Measurements from ENCODE around the gene DCDC2B.
A peak's percentile ranks its signal among the peaks of the same experiment; 100 is the strongest.

Gene DCDC2B

GRCh38 chr1:32201011-32201855 is 7.7 kb upstream of the DCDC2B start:
- H4K8ac ChIP-seq (ENCODE audit: low read depth, low read length) = no peak overlapping the region
- H2BK15ac ChIP-seq (replicated peaks; ENCODE audit: low read depth) = no peak overlapping the region
- H3K79me2 ChIP-seq (ENCODE audit: control insufficient read depth, insufficient read depth, low read length) = no peaks in the 10 kb centered on the region
- peaks cover 9% of the 10 kb centered on the region for H3K4me1 ChIP-seq (ENCODE audit: control insufficient read depth, low read depth, low read length)
- peak overlapping the region; percentile 13 for H3K4me3 ChIP-seq (ENCODE audit: low read length)
- no peak overlapping the region for H2BK120ac ChIP-seq (ENCODE audit: low read depth, low read length)
- H3K4ac ChIP-seq (ENCODE audit: low read depth, low read length) = no peak overlapping the region
- peak overlapping the region; percentile 11 for H3K18ac ChIP-seq (ENCODE audit: low read length)
- H3K23ac ChIP-seq (ENCODE audit: low read length) = peak overlapping the region; percentile 89
- peak overlapping the region; percentile 88 for H3K56ac ChIP-seq (ENCODE audit: low read length)
- H3K27me3 ChIP-seq (ENCODE audit: insufficient read depth, low read length, poor library complexity) = no peaks in the 10 kb centered on the region
- no peak overlapping the region for H2BK5ac ChIP-seq (ENCODE audit: low read length)
- H2AK5ac ChIP-seq (ENCODE audit: low read length) = no peak overlapping the region
- no peak overlapping the region for H3K27ac ChIP-seq (ENCODE audit: low read depth, low read length)
- peaks cover 11% of the 10 kb centered on the region for H3K36me3 ChIP-seq (ENCODE audit: control insufficient read depth, insufficient read depth, low read length)
- H4K5ac ChIP-seq (ENCODE audit: low read length) = no peak overlapping the region
- H3K9ac ChIP-seq (ENCODE audit: low read length) = peak overlapping the region; percentile 76
- peak; percentile 79 for DNase-seq
- H3K4me2 ChIP-seq (ENCODE audit: low read length) = peak overlapping the region; percentile 96
- no CpG with 5 or more reads among the region's 26 CpGs for WGBS (ENCODE audit: extremely low coverage, insufficient coverage, low lambda C conversion rate)
- no peaks in the 10 kb centered on the region for H3K79me1 ChIP-seq (ENCODE audit: low read length)

- H4K8ac ChIP-seq (ENCODE audit: low read depth, low read length) = no peak overlapping the region
- H3K4ac ChIP-seq (ENCODE audit: low read depth, low read length) = no peak overlapping the region
- no CpG with 5 or more reads among the region's 26 CpGs for WGBS (ENCODE audit: extremely low coverage, insufficient coverage, low lambda C conversion rate)
Measured at GRCh38 chr1:32204943-32205361, 3.9 kb upstream of the DCDC2B start.

DNA sequence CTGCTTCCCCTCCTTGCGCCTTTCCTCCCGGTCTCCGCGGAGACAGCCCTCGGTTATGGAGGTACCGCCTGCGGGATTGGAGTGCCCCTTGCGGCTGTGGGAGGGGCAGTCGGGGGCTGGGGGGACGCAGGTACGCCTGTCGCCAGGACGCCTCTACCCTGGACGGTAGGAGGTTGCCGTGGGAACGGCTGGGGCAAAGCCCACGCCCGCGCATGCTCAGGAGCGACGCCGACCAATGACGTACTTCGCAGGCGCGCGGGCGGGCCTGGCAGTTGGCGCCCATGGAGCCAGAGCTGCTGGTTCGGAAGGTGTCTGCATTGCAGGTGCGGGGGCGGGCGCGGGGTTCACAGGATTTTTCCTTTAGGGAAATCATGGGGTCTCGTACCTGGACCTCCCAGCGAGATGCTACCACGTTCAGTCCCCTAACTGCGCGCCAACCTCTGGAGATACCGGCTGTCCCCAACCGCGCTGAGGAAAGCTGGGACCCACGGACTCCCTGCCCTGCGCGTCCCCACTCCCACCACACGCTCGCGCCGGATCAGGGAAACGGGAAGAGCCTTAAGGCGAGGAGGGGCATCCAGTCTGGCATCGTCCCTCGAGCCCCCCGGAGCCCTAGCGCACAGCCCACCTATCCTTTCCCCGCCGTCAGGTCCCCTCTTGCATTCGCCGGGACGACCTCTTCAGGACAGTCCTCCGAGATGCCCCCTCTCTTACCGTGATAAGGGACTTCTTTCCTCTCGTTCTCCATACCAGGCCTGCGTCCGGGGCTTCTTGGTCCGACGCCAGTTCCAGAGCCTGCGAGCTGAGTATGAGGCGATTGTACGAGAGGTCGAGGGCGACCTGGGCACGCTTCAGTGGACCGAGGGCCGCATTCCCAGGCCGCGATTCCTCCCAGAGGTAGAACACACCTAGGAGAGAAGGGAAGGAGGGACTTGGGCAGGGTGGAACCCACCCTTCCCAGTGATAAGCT is 3.2 kb upstream of the DCDC2B start, which contains the start of gene IQCC:
Gene IQCC (plus strand): TSS at position 271 of the 970 bp plus-strand sequence. CDS start 11 bp downstream, at position 282.
- DNase-seq = peak; percentile 96
- Histone ChIP-seq H2BK120ac (ENCODE audit: low read depth, low read length) (no peak within 1 kb of the TSS), H3K27me3 (ENCODE audit: insufficient read depth, low read length, poor library complexity) (no peaks in the 10 kb centered on the region), H3K23ac (ENCODE audit: low read length) (peak within 1 kb of the TSS; percentile 95), H3K4me2 (ENCODE audit: low read length) (peak within 1 kb of the TSS; percentile 95), H3K27ac (ENCODE audit: low read depth, low read length) (no peak within 1 kb of the TSS), H4K5ac (ENCODE audit: low read length) (no peak within 1 kb of the TSS), H2BK5ac (ENCODE audit: low read length) (no peak within 1 kb of the TSS), H3K79me1 (ENCODE audit: low read length) (no peaks in the 10 kb centered on the region), H3K56ac (ENCODE audit: low read length) (peak within 1 kb of the TSS; percentile 97), H2AK5ac (ENCODE audit: low read length) (no peak within 1 kb of the TSS), H3K4ac (ENCODE audit: low read depth, low read length) (no peak within 1 kb of the TSS), H3K36me3 (ENCODE audit: control insufficient read depth, insufficient read depth, low read length) (no peaks in the 10 kb centered on the region), H3K18ac (ENCODE audit: low read length) (no peak within 1 kb of the TSS), H3K4me1 (ENCODE audit: control insufficient read depth, low read depth, low read length) (peaks cover 6% of the 10 kb centered on the region), H3K79me2 (ENCODE audit: control insufficient read depth, insufficient read depth, low read length) (no peaks in the 10 kb centered on the region), H4K8ac (ENCODE audit: low read depth, low read length) (no peak within 1 kb of the TSS), H3K4me3 (ENCODE audit: low read length) (peak within 1 kb of the TSS; percentile 83), H3K9ac (ENCODE audit: low read length) (peak within 1 kb of the TSS; percentile 94), H2BK15ac (replicated peaks; ENCODE audit: low read depth) (no peak within 1 kb of the TSS)
- WGBS (ENCODE audit: extremely low coverage, insufficient coverage, low lambda C conversion rate) = no CpG with 5 or more reads among the region's 77 CpGs

More at GRCh38 chr1:32204943-32205361, 3.9 kb upstream of the DCDC2B start:
- no peak overlapping the region for H3K23ac ChIP-seq (ENCODE audit: low read length)
- peak overlapping the region; percentile 58 for H3K4me2 ChIP-seq (ENCODE audit: low read length)
- peak overlapping the region; percentile 77 for H3K56ac ChIP-seq (ENCODE audit: low read length)
- peak overlapping the region; percentile 67 for H3K9ac ChIP-seq (ENCODE audit: low read length)
- H3K18ac ChIP-seq (ENCODE audit: low read length) = no peak overlapping the region
- no peak overlapping the region for H2AK5ac ChIP-seq (ENCODE audit: low read length)
- H3K79me1 ChIP-seq (ENCODE audit: low read length) = no peaks in the 10 kb centered on the region
- DNase-seq = peak; percentile 16
- no peaks in the 10 kb centered on the region for H3K27me3 ChIP-seq (ENCODE audit: insufficient read depth, low read length, poor library complexity)
- H2BK15ac ChIP-seq (replicated peaks; ENCODE audit: low read depth) = no peak overlapping the region
- no peaks in the 10 kb centered on the region for H3K36me3 ChIP-seq (ENCODE audit: control insufficient read depth, insufficient read depth, low read length)
- H2BK5ac ChIP-seq (ENCODE audit: low read length) = no peak overlapping the region
- H3K79me2 ChIP-seq (ENCODE audit: control insufficient read depth, insufficient read depth, low read length) = no peaks in the 10 kb centered on the region
- no peak overlapping the region for H3K27ac ChIP-seq (ENCODE audit: low read depth, low read length)
- H3K4me1 ChIP-seq (ENCODE audit: control insufficient read depth, low read depth, low read length) = peaks cover 8% of the 10 kb centered on the region
- no peak overlapping the region for H2BK120ac ChIP-seq (ENCODE audit: low read depth, low read length)
- no peak overlapping the region for H4K5ac ChIP-seq (ENCODE audit: low read length)
- H3K4me3 ChIP-seq (ENCODE audit: low read length) = no peak overlapping the region

DNA sequence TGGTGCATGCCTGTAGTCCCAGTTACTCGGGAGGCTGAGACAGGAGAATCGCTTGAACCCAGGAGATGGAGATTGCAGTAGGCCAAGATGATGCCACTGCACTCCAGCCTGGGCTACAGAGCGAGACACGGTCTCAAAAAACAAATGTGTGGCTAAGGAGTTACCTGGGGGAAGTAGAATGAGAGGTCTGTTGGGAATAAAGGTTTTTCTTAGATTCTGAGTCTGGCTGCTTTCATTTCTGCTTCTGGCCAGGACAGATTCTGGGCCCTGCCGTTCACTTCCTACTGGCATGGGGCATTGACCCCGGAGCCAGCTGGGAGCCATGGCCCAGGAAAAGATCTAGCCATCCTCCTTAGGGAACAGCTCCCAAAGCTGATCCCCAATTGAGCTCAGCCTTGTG is 420 bp upstream of the DCDC2B start:
- Histone ChIP-seq H3K27ac (ENCODE audit: low read depth, low read length) (no peak overlapping the region), H3K4me1 (ENCODE audit: control insufficient read depth, low read depth, low read length) (peaks cover 3% of the 10 kb centered on the region), H2AK5ac (ENCODE audit: low read length) (no peak overlapping the region), H4K8ac (ENCODE audit: low read depth, low read length) (no peak overlapping the region), H3K36me3 (ENCODE audit: control insufficient read depth, insufficient read depth, low read length) (no peaks in the 10 kb centered on the region), H2BK120ac (ENCODE audit: low read depth, low read length) (no peak overlapping the region), H3K79me1 (ENCODE audit: low read length) (no peaks in the 10 kb centered on the region), H3K9ac (ENCODE audit: low read length) (no peak overlapping the region), H3K23ac (ENCODE audit: low read length) (no peak overlapping the region), H3K18ac (ENCODE audit: low read length) (no peak overlapping the region), H3K4ac (ENCODE audit: low read depth, low read length) (no peak overlapping the region), H2BK5ac (ENCODE audit: low read length) (no peak overlapping the region), H4K5ac (ENCODE audit: low read length) (no peak overlapping the region), H3K56ac (ENCODE audit: low read length) (no peak overlapping the region), H2BK15ac (replicated peaks; ENCODE audit: low read depth) (no peak overlapping the region), H3K79me2 (ENCODE audit: control insufficient read depth, insufficient read depth, low read length) (no peaks in the 10 kb centered on the region), H3K27me3 (ENCODE audit: insufficient read depth, low read length, poor library complexity) (no peaks in the 10 kb centered on the region), H3K4me2 (ENCODE audit: low read length) (no peak overlapping the region), H3K4me3 (ENCODE audit: low read length) (no peak overlapping the region)
- no peak for DNase-seq
- no CpG with 5 or more reads among the region's 6 CpGs for WGBS (ENCODE audit: extremely low coverage, insufficient coverage, low lambda C conversion rate)

GRCh38 chr1:32215629-32216480 is 7.0 kb downstream of the DCDC2B start:
- Histone ChIP-seq H2AK5ac (ENCODE audit: low read length) (no peak overlapping the region), H3K4me2 (ENCODE audit: low read length) (no peak overlapping the region), H3K4me1 (ENCODE audit: control insufficient read depth, low read depth, low read length) (no peaks in the 10 kb centered on the region), H3K23ac (ENCODE audit: low read length) (no peak overlapping the region), H3K27ac (ENCODE audit: low read depth, low read length) (no peak overlapping the region), H3K79me1 (ENCODE audit: low read length) (no peaks in the 10 kb centered on the region), H3K36me3 (ENCODE audit: control insufficient read depth, insufficient read depth, low read length) (peaks cover 4% of the 10 kb centered on the region), H3K56ac (ENCODE audit: low read length) (no peak overlapping the region), H3K27me3 (ENCODE audit: insufficient read depth, low read length, poor library complexity) (no peaks in the 10 kb centered on the region), H4K8ac (ENCODE audit: low read depth, low read length) (no peak overlapping the region), H2BK15ac (replicated peaks; ENCODE audit: low read depth) (no peak overlapping the region), H3K4ac (ENCODE audit: low read depth, low read length) (no peak overlapping the region), H4K5ac (ENCODE audit: low read length) (no peak overlapping the region), H3K9ac (ENCODE audit: low read length) (no peak overlapping the region), H2BK5ac (ENCODE audit: low read length) (no peak overlapping the region), H3K79me2 (ENCODE audit: control insufficient read depth, insufficient read depth, low read length) (no peaks in the 10 kb centered on the region), H2BK120ac (ENCODE audit: low read depth, low read length) (no peak overlapping the region), H3K4me3 (ENCODE audit: low read length) (no peak overlapping the region), H3K18ac (ENCODE audit: low read length) (no peak overlapping the region)
- WGBS (ENCODE audit: extremely low coverage, insufficient coverage, low lambda C conversion rate) = no CpG with 5 or more reads among the region's 10 CpGs
- peak; percentile 87 for DNase-seq
